Skin epidermis (tissue), 12 donors: ENCODE results near the gene HOXC6.
A peak's percentile ranks its signal among the peaks of the same experiment; 100 is the strongest.

ENCODE experiments used
- H3K27ac ChIP-seq, 21 experiments: fragments of 200-600 bp; sonication (generic) in 11 of 21; one replicate each; pipeline ENCODE4 v1.5.0; 2020; ENCODE audit warnings: mild to moderate bottlenecking in 3 of 21, inconsistent platforms in 2 of 21, moderate library complexity in 2 of 21
- H3K4me3 ChIP-seq, 7 experiments: fragments of 200-600 bp; sonication (generic) in 2 of 7; one replicate each; pipeline ENCODE4 v1.5.0; 2020; ENCODE audit warnings: inconsistent platforms in 2 of 7, mild to moderate bottlenecking in 2 of 7, moderate library complexity in 1 of 7

Gene HOXC6

GRCh38 chr12:53999559-54000115 is 28.6 kb upstream of the HOXC6 start:
- peak overlapping the region; percentile 40 to 68 (median 46) for H3K4me3 ChIP-seq
- H3K27ac ChIP-seq: peak overlapping the region in 19 of 21 experiments; percentile 54 to 99 (median 88)

GRCh38 chr12:54000116-54001114 is 27.8 kb upstream of the HOXC6 start, which contains the start of gene HOXC9:
HOXC9 (plus strand) TSS chr12:54000161; CDS start chr12:54000189, 28 bp downstream.
- Histone ChIP-seq H3K4me3 (peak within 1 kb of the TSS; percentile 40 to 68 (median 46)), H3K27ac (peak within 1 kb of the TSS in 19 of 21 experiments; percentile 54 to 99 (median 88))

- H3K4me3 ChIP-seq: peak overlapping the region in 3 of 7 experiments; percentile 41 to 68 (median 46)
- peak overlapping the region in 7 of 21 experiments; percentile 2 to 99 (median 93) for H3K27ac ChIP-seq
Measured at GRCh38 chr12:54001283-54002187, 26.7 kb upstream of the HOXC6 start.

GRCh38 chr12:54002278-54002914 is 25.8 kb upstream of the HOXC6 start:
- H3K4me3 ChIP-seq: no peak overlapping the region
- H3K27ac ChIP-seq: peak overlapping the region in 3 of 21 experiments; percentile 97 to 99 (median 98)

GRCh38 chr12:54002915-54003389 is 25.3 kb upstream of the HOXC6 start:
- Histone ChIP-seq H3K27ac (peak overlapping the region in 5 of 21 experiments; percentile 34 to 99 (median 97)), H3K4me3 (no peak overlapping the region)

GRCh38 chr12:54003625-54004024 is 24.6 kb upstream of the HOXC6 start:
- Histone ChIP-seq H3K27ac (peak overlapping the region in 6 of 21 experiments; percentile 14 to 99 (median 75)), H3K4me3 (no peak overlapping the region)

GRCh38 chr12:54004063-54004840 is 24.0 kb upstream of the HOXC6 start:
- Histone ChIP-seq H3K4me3 (no peak overlapping the region), H3K27ac (peak overlapping the region in 5 of 21 experiments; percentile 14 to 99 (median 97))

- H3K4me3 ChIP-seq: peak overlapping the region in 1 of 7 experiments; percentile 6
Measured at GRCh38 chr12:54004841-54005530, 23.3 kb upstream of the HOXC6 start.

GRCh38 chr12:54005531-54005852 is 22.7 kb upstream of the HOXC6 start:
- peak overlapping the region in 3 of 21 experiments; percentile 97 to 99 (median 98) for H3K27ac ChIP-seq
- H3K4me3 ChIP-seq: peak overlapping the region in 1 of 7 experiments; percentile 6

More at GRCh38 chr12:54004841-54005530, 23.3 kb upstream of the HOXC6 start:
- peak overlapping the region in 3 of 21 experiments; percentile 97 to 99 (median 98) for H3K27ac ChIP-seq

- Histone ChIP-seq H3K4me3 (peak overlapping the region in 6 of 7 experiments; percentile 4 to 23 (median 14)), H3K27ac (peak overlapping the region in 8 of 21 experiments; percentile 26 to 99 (median 60))
Measured at GRCh38 chr12:54005853-54006558, 22.2 kb upstream of the HOXC6 start.

GRCh38 chr12:54006559-54007220 is 21.6 kb upstream of the HOXC6 start:
- Histone ChIP-seq H3K4me3 (peak overlapping the region in 6 of 7 experiments; percentile 4 to 23 (median 14)), H3K27ac (peak overlapping the region in 8 of 21 experiments; percentile 26 to 99 (median 60))

GRCh38 chr12:54007538-54008259 is 20.5 kb upstream of the HOXC6 start:
- peak overlapping the region in 4 of 21 experiments; percentile 68 to 98 (median 92) for H3K27ac ChIP-seq
- H3K4me3 ChIP-seq: no peak overlapping the region

GRCh38 chr12:54008260-54008552 is 20.0 kb upstream of the HOXC6 start:
- H3K4me3 ChIP-seq: no peak overlapping the region
- H3K27ac ChIP-seq: peak overlapping the region in 5 of 21 experiments; percentile 68 to 98 (median 86)

GRCh38 chr12:54009171-54010052 is 18.8 kb upstream of the HOXC6 start:
- peak overlapping the region; percentile 20 to 41 (median 32) for H3K4me3 ChIP-seq
- H3K27ac ChIP-seq: peak overlapping the region in 11 of 21 experiments; percentile 37 to 98 (median 70)
